IPS DF 19.7 (cell line): ENCODE data around the gene FGF18.
A peak's percentile ranks its signal among the peaks of the same experiment; 100 is the strongest.
"Not testable (repeated sequence)": the region's sequence is repeated elsewhere in the genome, so short reads cannot be mapped to it uniquely, and the experiment has no call there.

Experiments used
- DNase-seq: peaks from one replicate; pipeline ENCODE4 v3.0.0-alpha.2; 2013; ENCODE audit warnings: low read depth, low spot score

FGF18 gene, protein sequence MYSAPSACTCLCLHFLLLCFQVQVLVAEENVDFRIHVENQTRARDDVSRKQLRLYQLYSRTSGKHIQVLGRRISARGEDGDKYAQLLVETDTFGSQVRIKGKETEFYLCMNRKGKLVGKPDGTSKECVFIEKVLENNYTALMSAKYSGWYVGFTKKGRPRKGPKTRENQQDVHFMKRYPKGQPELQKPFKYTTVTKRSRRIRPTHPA

DNA sequence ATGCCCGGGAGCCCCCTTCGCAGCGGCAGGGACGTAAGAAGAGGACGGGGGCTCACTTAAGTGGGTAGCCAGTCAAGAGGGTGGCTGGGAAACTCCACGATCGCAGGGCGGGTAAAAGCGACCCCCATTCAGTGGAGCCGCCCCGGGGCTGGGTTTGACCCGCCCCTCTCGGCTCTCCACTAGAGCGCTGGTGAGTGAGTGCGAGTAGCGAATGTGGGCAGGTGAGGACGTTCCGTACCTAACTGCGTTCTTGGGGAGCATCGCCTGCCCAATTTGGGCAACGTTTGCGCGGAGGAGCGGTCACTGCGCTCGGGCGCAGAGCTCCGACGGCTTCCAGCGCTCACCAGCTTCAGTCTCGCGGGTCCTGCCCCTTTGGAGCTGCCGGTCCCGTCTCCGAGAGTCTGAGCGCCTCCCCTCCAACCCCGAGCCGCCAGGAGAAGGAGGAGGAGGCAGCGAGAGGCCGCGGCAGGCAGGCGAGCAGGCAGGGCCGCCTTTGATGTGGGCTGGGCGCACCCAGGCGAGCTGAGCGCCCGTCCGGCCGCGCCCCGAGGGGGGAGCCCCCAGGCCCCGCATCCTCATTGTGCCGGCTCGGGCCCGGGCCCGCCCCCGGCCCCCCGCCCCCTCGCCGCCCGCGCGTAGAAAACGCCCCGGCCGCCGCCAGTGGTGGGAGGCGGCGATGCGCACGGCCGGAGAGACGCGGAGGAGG, at the start of gene FGF18:
TSS of gene FGF18 (plus strand) at position 666 of the 706 bp plus-strand sequence. CDS start 553 bp downstream, outside the sequence.
- no peak for DNase-seq

DNA sequence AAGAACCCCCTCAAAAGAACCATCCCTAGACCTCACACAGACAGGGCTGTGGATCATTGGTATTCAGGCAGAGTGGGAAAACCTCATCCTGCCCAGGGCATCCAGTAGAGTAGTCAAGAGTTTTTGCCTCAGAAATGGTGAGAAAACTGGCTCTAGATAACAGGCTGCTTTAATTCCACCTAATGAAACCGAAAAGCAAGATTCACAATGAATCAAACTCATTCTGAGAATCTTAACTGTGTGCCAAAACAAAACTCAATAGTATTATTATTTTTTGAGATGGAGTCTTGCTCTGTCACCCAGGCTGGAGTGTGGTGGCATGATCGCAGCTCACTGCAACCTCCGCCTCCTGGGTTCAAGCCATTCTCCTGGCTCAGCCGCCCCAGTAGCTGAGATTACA, 49.5 kb upstream of the FGF18 start:
- no peak for DNase-seq

DNA sequence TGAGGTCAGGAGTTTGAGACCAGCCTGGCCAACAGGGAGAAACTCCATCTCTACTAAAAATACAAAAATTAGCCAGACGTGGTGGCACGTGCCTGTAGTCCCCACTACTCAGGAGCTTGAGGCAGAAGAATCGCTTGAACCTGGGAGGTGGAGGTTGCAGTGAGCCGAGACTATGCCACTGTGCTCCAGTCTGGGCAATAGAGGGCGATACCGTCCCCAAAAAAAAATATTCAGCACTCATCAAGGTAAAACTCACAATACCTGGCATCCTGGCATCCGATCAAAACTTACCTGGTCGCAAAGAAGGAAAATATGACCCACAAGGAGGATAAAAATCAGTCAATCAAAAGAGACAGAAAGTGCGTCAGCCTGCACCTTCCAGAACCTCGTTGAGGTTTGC, 48.6 kb upstream of the FGF18 start:
- DNase-seq: not testable (repeated sequence)

DNA sequence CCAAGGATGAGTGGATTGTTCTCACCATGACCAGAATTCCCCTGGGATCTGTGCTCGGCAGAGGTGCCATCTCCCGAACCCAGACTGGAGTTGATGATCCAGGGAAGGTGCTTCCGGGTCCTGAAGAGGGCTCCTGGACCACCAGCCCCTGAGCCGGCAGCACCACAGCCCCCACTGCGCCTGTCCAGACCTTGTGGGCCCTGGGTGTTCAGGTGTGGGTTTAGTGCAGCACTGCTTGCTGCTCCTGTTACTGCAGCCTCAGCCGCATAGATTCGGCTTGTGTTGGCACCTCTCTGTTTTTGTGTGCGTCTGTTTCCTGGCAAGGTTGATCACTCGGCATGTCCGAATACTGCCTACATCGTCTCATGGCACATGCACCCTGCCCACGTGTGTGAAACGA, 48.1 kb upstream of the FGF18 start:
- DNase-seq: no peak

DNA sequence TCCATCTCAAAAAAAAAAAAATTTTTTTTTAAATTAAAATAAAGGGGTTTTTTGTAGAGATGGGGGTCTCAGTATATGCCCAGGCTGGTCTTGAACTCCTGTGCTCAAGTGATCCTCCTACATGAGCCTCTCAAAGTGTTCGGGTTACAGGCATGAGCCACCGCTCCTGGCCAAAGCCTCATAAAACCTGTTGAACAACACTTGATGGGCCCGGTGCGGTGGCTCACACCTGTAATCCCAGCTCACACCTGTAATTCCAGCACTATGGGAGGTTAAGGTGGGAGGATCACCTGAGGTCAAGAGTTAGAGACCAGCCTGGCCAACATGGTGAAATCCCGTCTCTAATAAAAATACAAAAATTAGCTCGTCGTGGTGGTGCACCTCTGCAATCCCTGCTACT, 39.5 kb upstream of the FGF18 start:
- no peak for DNase-seq

DNA sequence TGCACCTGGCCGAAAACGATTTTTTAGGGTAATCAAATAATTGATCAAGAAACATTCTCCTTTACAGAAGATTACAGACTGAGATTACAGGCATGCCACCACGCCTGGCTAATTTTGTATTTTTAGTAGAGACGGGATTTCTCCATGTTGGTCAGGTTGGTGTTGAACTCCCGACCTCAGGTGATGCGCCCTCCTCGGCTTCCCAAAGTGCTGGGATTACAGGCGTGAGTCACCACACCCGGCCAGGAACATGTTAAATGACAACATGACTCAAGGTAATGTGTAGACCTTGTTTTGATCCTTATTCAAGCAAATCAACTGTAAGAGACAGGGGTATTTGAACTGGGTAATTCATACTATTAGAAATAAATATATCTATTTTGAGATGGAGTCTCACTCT, 35.0 kb upstream of the FGF18 start:
- DNase-seq: not testable (repeated sequence)

DNA sequence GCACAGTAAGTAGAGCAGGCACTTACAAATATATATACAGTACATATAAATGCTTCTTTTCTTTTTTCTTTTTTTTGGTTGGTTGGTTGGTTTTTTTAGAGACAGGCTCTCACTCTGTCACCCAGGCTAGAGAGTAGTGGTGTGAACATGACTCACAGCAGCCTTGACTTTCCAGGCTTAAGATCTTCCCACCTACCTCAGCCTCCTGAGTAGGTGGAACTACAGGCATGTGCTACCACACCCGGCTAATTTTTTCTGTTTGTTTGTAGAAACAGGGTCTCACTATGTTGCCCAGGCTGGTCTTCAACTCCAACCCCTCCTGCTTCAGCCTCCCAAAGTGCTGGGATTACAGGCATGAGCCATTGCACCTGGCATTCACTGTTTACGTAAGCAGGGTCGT, 34.4 kb upstream of the FGF18 start:
- DNase-seq: not testable (repeated sequence)

DNA sequence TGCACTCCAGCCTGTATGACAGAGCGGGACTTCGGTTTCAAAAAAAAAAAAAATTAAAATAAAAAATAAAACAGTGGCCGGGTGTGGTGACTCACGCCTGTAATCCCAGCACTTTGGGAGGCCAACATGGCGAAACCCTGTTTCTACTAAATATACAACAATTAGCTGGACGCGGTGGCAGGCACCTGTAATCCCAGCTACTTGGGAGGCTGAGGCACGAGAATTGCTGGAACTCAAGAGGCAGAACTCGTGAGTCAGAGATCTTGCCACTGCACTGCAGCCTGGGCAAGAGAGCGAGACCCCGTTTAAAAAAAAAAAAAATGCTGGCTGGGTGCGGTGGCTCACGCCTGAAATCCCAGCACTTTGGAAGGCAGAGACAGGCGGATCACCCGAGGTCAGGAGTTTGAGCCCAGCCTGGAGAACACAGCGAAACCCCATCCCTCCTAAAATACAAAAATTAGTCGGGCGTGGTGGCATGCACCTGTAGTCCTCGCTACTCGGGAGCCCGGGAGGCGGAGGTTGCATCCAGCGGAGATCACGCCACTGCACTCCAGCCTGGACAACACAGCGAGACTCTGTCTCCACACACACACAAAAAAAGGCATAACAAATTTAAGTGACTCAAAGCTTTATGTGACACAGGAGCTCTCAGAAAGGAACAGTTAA, 33.3 kb upstream of the FGF18 start:
- DNase-seq: no peak

DNA sequence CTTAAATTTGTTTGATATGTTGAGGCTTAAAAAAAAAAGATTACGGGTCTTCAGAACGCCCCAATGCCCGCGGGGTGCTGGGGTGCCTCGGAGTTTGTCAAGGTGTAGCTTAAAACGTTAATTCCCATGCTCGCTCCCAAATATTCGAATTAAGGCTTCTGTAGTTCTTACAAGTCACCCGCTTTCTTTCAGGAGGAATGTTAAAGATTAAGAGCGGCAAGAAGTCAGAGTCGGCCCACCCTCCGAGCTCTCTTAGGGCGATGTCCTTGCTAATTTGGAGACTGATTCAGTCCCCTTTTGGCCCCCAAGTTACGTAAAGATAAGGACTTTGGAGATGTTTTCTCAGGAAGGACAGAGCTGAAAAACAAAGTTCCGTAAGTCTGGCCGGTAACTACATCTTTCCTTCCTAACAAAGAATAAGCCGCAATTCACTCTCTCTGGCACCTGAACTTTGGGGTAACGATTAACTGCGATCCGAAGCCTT, 32.5 kb upstream of the FGF18 start:
- no peak for DNase-seq

DNA sequence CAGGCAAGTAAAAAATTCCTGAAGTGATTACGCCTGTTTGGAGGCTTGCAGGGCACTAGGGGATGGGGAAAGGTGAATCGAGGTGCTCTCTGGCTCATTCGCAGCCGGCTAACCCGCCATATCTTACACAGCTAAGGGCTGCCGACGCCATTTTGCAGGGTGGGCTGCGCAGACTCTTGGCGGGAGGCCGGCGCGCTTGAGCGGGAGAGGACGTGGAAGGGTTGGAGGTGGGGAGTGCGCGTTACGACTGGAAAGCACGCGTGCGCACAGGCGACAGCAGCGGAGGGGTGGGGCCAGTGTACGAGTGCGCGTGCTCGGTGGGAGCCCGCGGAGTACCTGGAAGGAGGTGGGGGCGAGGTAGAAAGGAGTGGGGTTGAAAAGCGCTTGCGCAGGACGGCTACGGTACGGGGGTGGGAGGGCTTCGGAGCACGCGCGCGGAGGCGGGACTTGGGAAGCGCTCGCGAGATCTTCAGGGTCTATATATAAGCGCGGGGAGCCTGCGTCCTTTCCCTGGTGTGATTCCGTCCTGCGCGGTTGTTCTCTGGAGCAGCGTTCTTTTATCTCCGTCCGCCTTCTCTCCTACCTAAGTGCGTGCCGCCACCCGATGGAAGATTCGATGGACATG, 32.0 kb upstream of the FGF18 start, which contains the start of gene NPM1:
TSS of gene NPM1 (plus strand) at position 505 of the 625 bp plus-strand sequence. CDS start at position 605, 100 bp downstream.
- peak; percentile 94 for DNase-seq

DNA sequence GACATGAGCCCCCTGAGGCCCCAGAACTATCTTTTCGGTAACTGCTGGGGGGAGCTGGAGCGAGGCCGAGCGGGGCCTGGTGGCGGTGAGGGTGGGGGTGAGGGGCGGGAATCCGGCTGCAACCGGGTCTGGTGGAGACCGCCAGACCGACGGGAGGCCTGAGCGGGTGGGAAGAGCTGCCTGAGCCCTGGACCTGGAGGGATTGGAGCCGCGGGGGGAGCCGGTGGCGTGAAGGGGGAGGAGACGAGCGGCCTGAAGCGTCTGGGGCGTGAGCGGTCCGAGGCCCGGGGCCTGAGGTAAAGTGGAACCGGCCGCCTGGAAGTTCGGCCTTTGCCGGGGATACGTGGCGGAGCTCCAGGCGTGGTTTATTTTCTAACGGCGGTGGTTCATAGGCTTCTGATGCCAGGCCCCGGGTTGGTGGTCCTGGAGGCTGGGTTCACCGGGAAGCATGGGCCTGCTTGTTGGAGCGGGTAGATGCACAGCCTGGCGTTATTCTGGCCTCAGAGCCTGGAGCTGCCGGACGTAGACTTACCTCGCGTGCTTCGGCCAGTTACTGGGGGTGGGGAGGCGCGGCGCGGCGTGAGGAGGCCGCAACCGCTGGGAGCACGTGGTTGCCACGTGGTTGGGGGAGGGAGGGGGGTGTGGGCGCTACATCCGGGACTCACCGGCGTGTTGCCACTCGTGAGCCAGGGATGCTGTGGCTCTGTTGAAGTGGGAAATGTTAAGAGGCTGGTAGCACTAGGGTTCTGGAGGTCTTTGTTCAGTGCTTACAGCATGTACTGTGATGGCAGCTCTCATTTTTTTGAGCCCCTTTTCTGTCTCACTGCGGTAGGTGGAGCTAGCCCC, 31.3 kb upstream of the FGF18 start:
- no peak for DNase-seq

DNA sequence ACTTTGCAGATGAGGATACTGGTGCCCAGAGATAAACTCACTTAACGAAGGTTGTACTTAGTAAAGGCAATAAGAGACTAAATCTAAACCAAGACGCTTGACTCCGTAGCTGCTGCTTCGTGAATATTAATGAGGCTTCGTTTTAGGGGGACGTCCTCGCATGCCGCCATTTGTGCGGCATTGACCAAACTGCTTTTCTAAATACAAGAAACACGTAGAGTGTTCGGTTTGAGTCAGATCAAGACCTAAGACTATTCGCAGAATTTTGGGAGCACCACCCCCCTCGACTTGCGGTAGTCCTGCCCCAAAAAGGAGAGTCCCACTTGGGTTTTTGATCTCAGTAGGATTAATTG, 30.7 kb upstream of the FGF18 start:
- no peak for DNase-seq

DNA sequence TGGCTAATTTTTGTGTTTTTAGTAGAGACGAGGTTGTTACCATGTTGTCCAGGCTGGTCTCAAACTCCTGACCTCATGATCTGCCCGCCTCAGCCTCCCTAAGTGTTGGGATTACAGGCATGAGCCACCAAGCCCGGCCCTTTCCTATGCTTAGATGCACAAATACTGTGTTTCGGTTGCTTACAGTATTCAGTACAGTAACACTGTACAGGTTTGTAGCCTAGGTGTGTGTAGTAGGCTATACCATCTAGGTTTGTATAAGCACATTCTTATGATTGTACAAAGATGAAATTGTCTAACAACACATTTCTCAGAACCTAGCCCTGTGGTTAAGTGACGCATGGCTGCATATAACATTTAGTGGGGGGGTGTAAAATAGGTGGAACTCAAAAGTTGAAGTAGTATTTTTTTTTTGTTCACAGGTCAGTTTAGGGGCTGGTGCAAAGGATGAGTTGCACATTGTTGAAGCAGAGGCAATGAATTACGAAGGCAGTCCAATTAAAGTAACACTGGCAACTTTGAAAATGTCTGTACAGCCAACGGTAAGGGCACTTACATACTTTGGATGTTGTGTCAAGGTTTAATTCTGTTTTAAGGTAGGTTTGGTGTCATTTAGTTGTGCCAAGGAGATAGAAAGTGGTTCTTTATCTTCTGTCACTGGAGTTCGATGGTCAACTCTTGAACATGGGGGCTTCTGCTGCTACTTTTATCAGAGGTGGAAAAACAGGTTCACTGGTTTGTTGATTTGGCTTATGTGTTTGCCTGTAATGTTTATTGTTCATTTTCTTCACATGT, 28.4 kb upstream of the FGF18 start:
- DNase-seq: no peak

DNA sequence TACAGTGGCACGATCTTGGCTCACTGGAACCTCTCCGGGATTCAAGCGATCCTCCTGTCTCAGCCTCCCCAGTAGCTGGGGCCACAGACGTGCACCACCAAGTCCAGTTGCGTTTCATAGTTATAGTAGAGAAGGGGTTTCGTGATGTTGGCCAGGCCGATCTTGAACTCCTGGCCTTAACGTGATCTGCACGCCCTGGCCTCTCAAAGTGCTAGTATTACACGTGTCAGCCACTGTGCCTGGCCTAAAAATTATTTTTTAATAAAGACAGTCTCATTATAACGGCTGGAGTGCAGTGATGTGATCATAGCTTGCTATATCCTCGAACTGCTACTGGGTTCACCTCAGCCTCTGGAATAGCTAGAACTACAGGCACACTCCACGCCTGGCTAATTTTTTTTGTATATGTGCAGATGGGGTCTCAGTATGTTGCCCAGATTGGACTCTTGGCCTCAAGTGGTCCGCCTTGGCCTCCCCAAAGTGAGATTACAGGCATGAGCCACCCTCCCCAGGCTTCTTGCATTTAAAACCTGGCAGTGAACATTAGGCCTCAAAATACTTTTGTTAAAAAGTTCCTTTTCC, 27.4 kb upstream of the FGF18 start:
- no peak for DNase-seq

DNA sequence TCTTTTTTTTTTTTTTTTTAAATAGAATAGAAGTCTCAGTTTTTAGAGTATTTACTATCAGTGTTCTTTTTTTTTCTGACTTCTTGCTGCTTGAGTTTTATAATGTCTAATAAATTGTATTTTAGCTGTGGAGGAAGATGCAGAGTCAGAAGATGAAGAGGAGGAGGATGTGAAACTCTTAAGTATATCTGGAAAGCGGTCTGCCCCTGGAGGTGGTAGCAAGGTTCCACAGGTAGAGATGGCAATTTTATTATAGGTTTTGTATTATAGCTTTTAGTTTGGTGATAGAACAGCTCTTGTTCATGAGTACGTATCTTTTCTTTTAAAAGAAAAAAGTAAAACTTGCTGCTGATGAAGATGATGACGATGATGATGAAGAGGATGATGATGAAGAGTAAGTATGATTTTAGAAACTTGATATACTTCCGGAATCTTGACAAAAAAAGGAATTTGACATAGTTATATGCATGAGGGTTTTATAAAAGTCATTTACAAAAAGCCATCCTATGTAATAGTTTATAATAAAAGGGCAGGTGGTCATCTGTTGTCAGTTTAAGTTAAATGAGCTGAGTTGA, 26.8 kb upstream of the FGF18 start:
- DNase-seq: no peak

DNA sequence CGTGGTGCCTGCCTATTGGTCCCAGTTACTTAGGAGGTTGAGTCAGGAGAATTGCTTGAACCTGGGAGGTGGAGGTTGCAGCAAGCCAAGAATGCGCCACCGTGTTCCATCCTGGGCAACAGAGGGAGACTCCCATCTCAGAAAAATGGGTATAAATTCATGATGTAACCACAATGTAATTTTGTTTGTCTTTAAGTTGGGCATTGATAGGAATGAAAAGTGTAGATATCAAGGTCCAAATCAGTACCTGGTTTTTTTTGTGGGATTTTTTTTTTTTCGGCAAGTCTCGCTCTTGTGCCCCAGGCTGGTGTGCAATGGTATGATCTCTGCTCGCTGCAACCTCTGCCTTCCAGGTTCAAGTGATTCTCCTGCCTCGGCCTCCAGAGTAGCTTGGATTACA, 24.4 kb upstream of the FGF18 start:
- no peak for DNase-seq

DNA sequence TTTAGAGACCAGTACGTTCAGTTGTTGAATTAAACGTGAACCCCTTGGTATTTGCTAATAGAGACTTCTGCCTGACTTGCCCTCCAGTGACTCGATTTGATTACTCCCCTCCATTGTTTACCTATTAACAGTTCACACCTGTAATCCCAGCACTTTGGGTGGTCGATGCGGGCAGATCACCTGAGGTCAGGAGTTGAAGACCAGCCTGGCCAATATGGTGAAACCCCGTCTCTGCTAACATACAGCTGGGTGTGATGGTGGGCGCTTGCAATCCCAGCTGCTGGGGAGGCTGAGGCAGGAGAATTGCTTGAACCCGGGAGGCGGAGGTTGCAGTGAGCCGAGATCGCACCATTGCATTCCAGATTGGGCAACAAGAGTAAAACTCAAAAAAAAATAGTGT, 22.9 kb upstream of the FGF18 start:
- DNase-seq: not testable (repeated sequence)

DNA sequence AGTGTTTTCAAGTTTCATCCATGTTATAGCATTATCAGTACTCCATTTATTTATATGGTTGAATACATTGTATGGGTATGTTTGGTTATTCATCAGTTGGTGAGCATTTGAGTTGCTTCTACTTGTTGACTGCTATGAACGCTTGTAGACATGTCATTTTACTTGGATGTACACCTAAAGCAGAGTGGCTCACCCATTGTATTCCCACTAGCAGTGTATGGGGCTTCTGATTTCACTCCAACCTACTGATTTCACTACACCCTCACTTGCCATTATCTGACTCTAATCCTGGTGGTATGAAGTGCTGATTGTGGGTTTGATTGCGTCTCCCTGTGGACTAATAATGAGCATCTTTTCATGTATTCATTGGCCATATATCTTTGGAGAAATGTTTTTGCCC, 22.3 kb upstream of the FGF18 start:
- no peak for DNase-seq

DNA sequence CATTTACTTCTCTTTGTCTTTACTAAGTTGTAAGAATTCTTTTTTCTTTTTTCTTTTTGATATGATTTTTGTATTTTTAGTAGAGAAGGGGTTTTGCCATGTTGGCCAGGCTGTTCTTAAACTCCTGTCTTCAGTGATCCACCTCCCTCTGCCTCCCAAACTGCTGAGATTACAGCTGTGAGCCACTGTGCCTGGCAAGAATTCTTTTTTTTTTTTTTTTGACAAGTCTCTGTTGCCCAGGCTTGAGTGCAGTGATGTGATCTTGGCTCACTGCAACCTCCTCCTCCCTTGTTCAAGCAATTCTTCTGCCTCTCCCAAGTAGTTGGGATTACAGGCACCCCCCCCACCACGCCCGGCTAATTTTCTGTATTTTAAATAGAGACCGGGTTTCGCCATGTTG, 21.8 kb upstream of the FGF18 start:
- no peak for DNase-seq

DNA sequence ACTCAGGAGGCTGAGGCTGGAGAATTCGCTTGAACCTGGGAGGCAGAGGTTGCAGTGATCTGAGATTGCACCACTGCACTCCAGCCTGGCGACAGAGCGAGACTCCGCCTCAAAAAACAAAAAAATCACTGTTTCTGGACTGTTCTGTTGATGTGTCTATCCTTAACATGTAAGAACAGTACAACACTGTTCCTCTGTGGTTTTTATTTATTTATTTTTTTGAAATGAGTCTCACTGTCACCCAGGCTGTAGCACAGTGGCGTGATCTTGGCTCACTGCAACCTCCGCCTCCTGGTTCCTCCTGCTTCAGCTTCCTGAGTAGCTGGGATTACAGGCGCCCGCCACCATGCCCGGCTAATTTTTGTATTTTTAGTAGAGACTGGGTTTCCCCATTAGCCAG, 20.8 kb upstream of the FGF18 start:
- DNase-seq: not testable (repeated sequence)
